Trophoblast cell (in vitro differentiated cells and primary cell): ENCODE results near the gene HMCN2.

Experiments used
- DNase-seq, 2 donors: peaks; one replicate each; pipeline ENCODE4 v3.0.0-alpha.2; 2016
- H2AFZ ChIP-seq: 2 replicates; pipeline ENCODE4 v1.6.1; 2013; ENCODE audit warnings: low read length, moderate library complexity, mild to moderate bottlenecking; ENCODE audit not compliant: insufficient read depth, poor library complexity
- H2AK5ac ChIP-seq: 2 replicates; pipeline ENCODE4 v1.6.1; 2013; ENCODE audit warnings: mild to moderate bottlenecking, low read length
- H2BK120ac ChIP-seq: 2 replicates; pipeline ENCODE4 v1.6.1; 2013; ENCODE audit warnings: low read length, mild to moderate bottlenecking, moderate library complexity; ENCODE audit not compliant: insufficient read depth, poor library complexity
- H2BK12ac ChIP-seq: 2 replicates; pipeline ENCODE4 v1.6.1; 2013; ENCODE audit warnings: mild to moderate bottlenecking, low read length, moderate library complexity
- H2BK5ac ChIP-seq: 2 replicates; pipeline ENCODE4 v1.6.1; 2013; ENCODE audit warnings: low read length, low read depth, moderate library complexity, mild to moderate bottlenecking; ENCODE audit not compliant: poor library complexity
- H3K14ac ChIP-seq: 2 replicates; pipeline ENCODE4 v1.6.1; 2013; ENCODE audit warnings: mild to moderate bottlenecking, low read length
- H3K18ac ChIP-seq: 2 replicates; pipeline ENCODE4 v1.6.1; 2013; ENCODE audit warnings: mild to moderate bottlenecking, low read length
- H3K23ac ChIP-seq: 2 replicates; pipeline ENCODE4 v1.6.1; 2013; ENCODE audit warnings: low read length
- H3K27ac ChIP-seq: 2 replicates; pipeline ENCODE4 v1.5.1; 2013; ENCODE audit warnings: low read depth, mild to moderate bottlenecking, inconsistent platforms, low read length, moderate library complexity
- H3K27me3 ChIP-seq: 2 replicates; pipeline ENCODE4 v1.6.1; 2013; ENCODE audit warnings: inconsistent platforms, mild to moderate bottlenecking, low read length, moderate library complexity; ENCODE audit not compliant: insufficient read depth
- H3K36me3 ChIP-seq, 2 experiments: 1 replicate in 1 of 2; 2 replicates in 1 of 2; pipeline ENCODE4 v1.6.1; 2013; ENCODE audit warnings: low read length in 2 of 2, mild to moderate bottlenecking in 2 of 2, moderate library complexity in 1 of 2; ENCODE audit not compliant: insufficient read depth in 2 of 2, control insufficient read depth in 1 of 2
- H3K4ac ChIP-seq: 2 replicates; pipeline ENCODE4 v1.6.1; 2013; ENCODE audit warnings: low read depth, mild to moderate bottlenecking, low read length, moderate library complexity
- H3K4me1 ChIP-seq, 2 experiments: 1 replicate in 1 of 2; 2 replicates in 1 of 2; pipeline ENCODE4 v1.6.1; 2013; ENCODE audit warnings: low read length in 2 of 2, mild to moderate bottlenecking in 2 of 2, moderate library complexity in 1 of 2; ENCODE audit not compliant: insufficient read depth in 2 of 2, control insufficient read depth in 1 of 2
- H3K4me2 ChIP-seq: 2 replicates; pipeline ENCODE4 v1.6.1; 2013; ENCODE audit warnings: inconsistent platforms, mild to moderate bottlenecking, low read length, moderate library complexity
- H3K4me3 ChIP-seq: 2 replicates; pipeline ENCODE4 v1.5.1; 2013; ENCODE audit warnings: mild to moderate bottlenecking, low read depth, low read length, inconsistent platforms
- H3K79me1 ChIP-seq: one replicate; pipeline ENCODE4 v1.6.1; 2013; ENCODE audit warnings: low read length
- H3K79me2 ChIP-seq: 2 replicates; pipeline ENCODE4 v1.6.1; 2013; ENCODE audit warnings: low read length, mild to moderate bottlenecking; ENCODE audit not compliant: control insufficient read depth, insufficient read depth, poor library complexity
- H3K9ac ChIP-seq: 2 replicates; pipeline ENCODE4 v1.6.1; 2013; ENCODE audit warnings: mild to moderate bottlenecking, low read length
- H3K9me3 ChIP-seq: 2 replicates; pipeline ENCODE4 v1.6.1; 2013; ENCODE audit warnings: low read depth, mild to moderate bottlenecking, control low read depth, inconsistent platforms, low read length; ENCODE audit not compliant: insufficient read depth
- H4K12ac ChIP-seq: 2 replicates; pipeline ENCODE4 v1.6.1; 2013; ENCODE audit warnings: low read depth, mild to moderate bottlenecking, low read length, moderate library complexity
- H4K8ac ChIP-seq: 2 replicates; pipeline ENCODE4 v1.6.1; 2013; ENCODE audit warnings: low read depth, mild to moderate bottlenecking, low read length, moderate library complexity
- H4K91ac ChIP-seq: one replicate; pipeline ENCODE4 v1.6.1; 2013; ENCODE audit warnings: low read depth, mild to moderate bottlenecking, low read length, moderate library complexity
- WGBS: extraction: QIAGEN DNeasy Blood & Tissue Kit; methylation state at CpG from one replicate; pipeline ENCODE4 v1.1.7; 2013; ENCODE audit warnings: missing lambda C conversion rate; ENCODE audit not compliant: insufficient read length, insufficient coverage; ENCODE audit errors: extremely low coverage; 5-methylcytosine and 5-hydroxymethylcytosine counted together

The HMCN2 gene

GRCh38 chr9:130328349-130328801 is 62.8 kb downstream of the HMCN2 start:
- peak overlapping the region; percentile 71 for H3K27ac ChIP-seq
- no peaks in the 10 kb centered on the region for H3K79me2 ChIP-seq
- H2BK5ac ChIP-seq: peak overlapping the region; percentile 50
- H3K23ac ChIP-seq: no peak overlapping the region
- H4K8ac ChIP-seq: peak overlapping the region; percentile 32
- peak overlapping the region; percentile 15 for H3K14ac ChIP-seq
- peak overlapping the region; percentile 26 for H3K4me2 ChIP-seq
- H3K36me3 ChIP-seq: no peaks in the 10 kb centered on the region
- H3K4me1 ChIP-seq: peaks cover 54 to 61% of the 10 kb centered on the region in 2 experiments
- no peak overlapping the region for H2AFZ ChIP-seq
- DNase-seq: peak; percentile 45 to 66
- H3K18ac ChIP-seq: no peak overlapping the region
- H3K9ac ChIP-seq: no peak overlapping the region
- H3K79me1 ChIP-seq: peaks cover 22% of the 10 kb centered on the region
- no peak overlapping the region for H2AK5ac ChIP-seq
- no CpG with 5 or more reads among the region's 15 CpGs for WGBS
- peak overlapping the region; percentile 74 for H2BK120ac ChIP-seq
- H3K4ac ChIP-seq: no peak overlapping the region
- no peaks in the 10 kb centered on the region for H3K9me3 ChIP-seq
- H3K27me3 ChIP-seq: no peaks in the 10 kb centered on the region
- peak overlapping the region; percentile 44 for H2BK12ac ChIP-seq
- H4K91ac ChIP-seq: peak overlapping the region; percentile 87
- H3K4me3 ChIP-seq: no peak overlapping the region
- no peak overlapping the region for H4K12ac ChIP-seq

GRCh38 chr9:130329061-130329460 is 63.5 kb downstream of the HMCN2 start:
- no peak overlapping the region for H2BK120ac ChIP-seq
- no peak overlapping the region for H3K9ac ChIP-seq
- H2BK5ac ChIP-seq: no peak overlapping the region
- no peaks in the 10 kb centered on the region for H3K27me3 ChIP-seq
- no peak overlapping the region for H2BK12ac ChIP-seq
- no peaks in the 10 kb centered on the region for H3K9me3 ChIP-seq
- H4K8ac ChIP-seq: no peak overlapping the region
- H3K4me3 ChIP-seq: no peak overlapping the region
- no peak overlapping the region for H3K27ac ChIP-seq
- no peak overlapping the region for H2AK5ac ChIP-seq
- no peak overlapping the region for H3K18ac ChIP-seq
- no peaks in the 10 kb centered on the region for H3K79me2 ChIP-seq
- H3K79me1 ChIP-seq: peaks cover 22% of the 10 kb centered on the region
- WGBS: no CpG with 5 or more reads among the region's 2 CpGs
- no peak overlapping the region for H3K14ac ChIP-seq
- no peak overlapping the region for H3K23ac ChIP-seq
- H3K4ac ChIP-seq: no peak overlapping the region
- DNase-seq: no peak
- H3K4me1 ChIP-seq: peaks cover 54 to 61% of the 10 kb centered on the region in 2 experiments
- peak overlapping the region; percentile 16 for H4K91ac ChIP-seq
- H3K36me3 ChIP-seq: no peaks in the 10 kb centered on the region
- no peak overlapping the region for H4K12ac ChIP-seq
- H3K4me2 ChIP-seq: no peak overlapping the region
- H2AFZ ChIP-seq: no peak overlapping the region

GRCh38 chr9:130330202-130330862 is 64.8 kb downstream of the HMCN2 start:
- Histone ChIP-seq H4K12ac (no peak overlapping the region), H2BK120ac (no peak overlapping the region), H3K9me3 (no peaks in the 10 kb centered on the region), H3K14ac (peak overlapping the region; percentile 23), H3K36me3 (no peaks in the 10 kb centered on the region), H2BK5ac (no peak overlapping the region), H3K9ac (no peak overlapping the region), H3K4me2 (no peak overlapping the region), H3K79me2 (no peaks in the 10 kb centered on the region), H3K27ac (no peak overlapping the region), H2AFZ (no peak overlapping the region), H3K4me3 (no peak overlapping the region), H4K8ac (no peak overlapping the region), H3K27me3 (no peaks in the 10 kb centered on the region), H3K4me1 (peaks cover 53 to 59% of the 10 kb centered on the region in 2 experiments), H2AK5ac (peak overlapping the region; percentile 21), H2BK12ac (peak overlapping the region; percentile 39), H3K4ac (no peak overlapping the region), H3K18ac (peak overlapping the region; percentile 18), H4K91ac (peak overlapping the region; percentile 49), H3K79me1 (peaks cover 22% of the 10 kb centered on the region), H3K23ac (no peak overlapping the region)
- 96% methylated on average over 4 of the region's 20 CpGs for WGBS
- no peak for DNase-seq

GRCh38 chr9:130331061-130331460 is 65.5 kb downstream of the HMCN2 start:
- Histone ChIP-seq H2BK5ac (no peak overlapping the region), H4K12ac (no peak overlapping the region), H2AFZ (no peak overlapping the region), H3K79me1 (peaks cover 19% of the 10 kb centered on the region), H3K4me2 (no peak overlapping the region), H3K4ac (no peak overlapping the region), H3K36me3 (no peaks in the 10 kb centered on the region), H3K27ac (no peak overlapping the region), H3K9ac (no peak overlapping the region), H2AK5ac (no peak overlapping the region), H4K8ac (no peak overlapping the region), H3K9me3 (no peaks in the 10 kb centered on the region), H2BK12ac (no peak overlapping the region), H3K18ac (no peak overlapping the region), H3K4me3 (no peak overlapping the region), H3K79me2 (no peaks in the 10 kb centered on the region), H4K91ac (no peak overlapping the region), H3K23ac (no peak overlapping the region), H3K27me3 (no peaks in the 10 kb centered on the region), H3K14ac (no peak overlapping the region), H3K4me1 (peaks cover 48 to 52% of the 10 kb centered on the region in 2 experiments), H2BK120ac (no peak overlapping the region)
- DNase-seq: peak in 1 of 2 donors; percentile 19
- no CpG with 5 or more reads among the region's 14 CpGs for WGBS
